Measurements from ENCODE around the gene CLSTN1.

Gene CLSTN1

DNA sequence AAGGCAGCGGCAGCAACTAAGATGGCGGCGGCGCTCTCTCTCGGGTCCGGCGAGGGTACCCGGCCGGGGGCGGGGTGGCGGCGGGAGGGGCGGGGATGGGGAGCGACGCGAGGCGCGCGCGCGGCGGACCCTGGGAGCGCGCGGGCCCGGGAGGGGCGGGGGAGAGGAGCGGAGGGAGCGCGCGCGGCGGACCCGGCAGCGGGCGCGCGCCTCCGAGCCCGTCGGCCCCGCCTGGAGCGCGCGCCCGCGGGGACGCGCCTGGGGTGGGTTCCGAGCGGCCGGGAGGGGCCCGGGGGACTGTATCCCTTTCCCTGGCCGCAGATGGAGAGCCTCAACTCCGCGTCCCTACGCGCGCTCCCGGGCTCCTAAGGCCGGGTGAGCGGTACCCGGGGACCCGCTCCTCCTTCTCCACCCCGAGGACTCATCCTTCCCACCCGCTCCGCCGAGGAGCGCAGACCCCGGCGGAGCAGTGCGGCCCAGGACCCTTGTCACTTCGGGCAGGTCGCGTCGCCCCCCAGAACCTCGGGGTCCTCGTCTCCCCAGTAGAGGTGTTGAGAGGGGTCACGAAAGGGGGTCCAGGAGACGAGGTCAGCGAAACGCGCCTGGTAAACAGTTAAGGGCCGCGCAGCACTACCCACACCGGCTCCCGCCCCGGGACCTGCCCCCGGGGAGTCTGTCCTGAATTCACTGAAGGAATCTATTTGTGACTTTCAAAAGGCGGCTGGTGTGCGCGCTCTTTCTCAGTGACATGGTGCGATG lies at the start of gene CLSTN1:
TSS of gene CLSTN1 (minus strand) at position 23 of the 759 bp plus-strand sequence. CDS start 232 bp downstream, outside the sequence.
- peak; percentile 77 for DNase-seq

DNA sequence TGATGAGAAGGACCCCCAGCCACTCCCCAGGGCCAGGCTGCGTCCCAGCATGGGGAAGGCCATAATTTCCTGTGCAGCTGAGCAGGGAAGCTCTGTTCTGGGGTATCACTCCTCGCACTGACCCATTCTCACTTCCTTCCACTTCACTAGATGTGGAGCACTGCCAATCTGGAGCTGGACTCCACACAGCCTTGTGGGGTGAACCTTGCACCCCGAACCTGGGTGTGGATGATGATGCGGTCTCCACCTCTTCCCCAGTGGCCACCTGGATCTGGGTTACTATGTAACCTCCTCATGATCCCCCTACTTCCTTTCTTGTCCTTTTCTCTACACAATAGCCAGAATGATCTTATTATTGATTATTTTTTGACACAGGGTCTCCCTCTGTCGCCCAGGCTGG lies 49.6 kb upstream of the CLSTN1 start:
- DNase-seq = no peak

DNA sequence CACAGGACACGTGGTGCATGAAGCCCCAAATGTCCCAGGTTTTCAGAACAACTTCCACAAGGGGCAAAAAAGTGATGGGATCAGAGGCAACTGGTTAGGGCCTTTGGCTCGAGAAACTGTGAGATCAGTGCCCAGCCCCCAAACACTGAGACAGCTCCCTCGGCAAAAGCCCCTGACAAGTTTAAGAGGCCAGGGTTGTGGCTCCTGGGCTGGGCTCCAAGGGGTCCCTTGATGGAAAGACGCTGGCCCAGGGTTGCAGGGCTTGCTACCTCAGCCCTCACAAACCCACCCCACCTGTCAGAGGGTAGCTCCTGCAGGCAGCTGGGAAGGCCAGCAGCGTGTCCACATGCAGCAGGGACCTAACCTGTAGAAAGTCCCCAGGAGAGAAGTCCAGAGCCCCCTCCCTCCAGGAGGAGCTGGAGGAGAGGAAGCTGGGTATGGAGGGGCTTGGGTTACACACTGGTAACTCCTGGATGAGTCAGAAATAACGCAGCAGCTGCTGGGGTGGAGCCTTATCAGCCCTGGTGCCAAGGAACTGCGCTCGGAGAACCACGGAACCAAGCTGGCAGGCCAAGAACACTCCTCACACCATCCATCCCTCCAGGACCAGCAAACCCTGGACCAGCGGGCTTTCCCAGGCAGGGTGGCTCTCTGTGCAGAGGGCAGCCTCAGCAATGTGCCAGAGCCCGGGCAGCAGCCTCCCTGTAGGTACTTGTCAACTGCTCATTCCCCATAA lies 48.8 kb upstream of the CLSTN1 start:
- DNase-seq = peak; percentile 95

DNA sequence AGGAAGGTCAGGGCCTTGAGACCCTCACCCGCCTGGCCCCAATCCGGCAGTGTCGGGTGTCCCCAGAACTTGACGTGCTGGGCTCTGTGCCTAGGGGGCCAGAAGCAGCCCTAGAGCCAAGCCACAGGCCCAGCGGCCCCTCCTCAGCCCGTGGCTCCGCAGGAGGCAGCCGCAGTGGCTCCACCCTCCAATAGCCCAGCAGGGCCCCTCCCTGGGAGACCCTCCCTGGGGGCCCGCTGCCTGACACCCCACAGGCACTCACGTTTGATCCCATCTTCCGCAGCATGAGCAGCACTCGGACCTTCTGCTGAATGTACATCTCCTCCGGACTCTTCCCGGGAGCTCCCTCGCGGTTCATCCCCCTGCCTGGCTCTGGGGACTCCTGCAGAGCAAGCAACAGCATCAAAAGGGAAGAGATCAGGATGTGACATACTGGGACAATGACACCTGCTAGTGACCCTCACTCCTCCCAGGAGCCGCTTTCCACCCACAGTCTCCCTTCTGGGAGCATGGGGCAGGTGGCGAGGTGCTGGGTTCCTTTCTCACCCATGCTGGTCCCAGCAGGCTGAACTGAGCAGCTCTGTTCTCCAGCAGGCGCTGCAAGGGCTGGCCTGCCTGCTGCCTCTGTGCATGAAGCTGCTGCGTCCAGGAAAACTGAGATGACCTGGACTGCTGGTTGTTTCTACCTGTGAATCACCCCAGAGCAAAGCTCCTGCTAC lies 48.1 kb upstream of the CLSTN1 start:
- peak; percentile 37 for DNase-seq

DNA sequence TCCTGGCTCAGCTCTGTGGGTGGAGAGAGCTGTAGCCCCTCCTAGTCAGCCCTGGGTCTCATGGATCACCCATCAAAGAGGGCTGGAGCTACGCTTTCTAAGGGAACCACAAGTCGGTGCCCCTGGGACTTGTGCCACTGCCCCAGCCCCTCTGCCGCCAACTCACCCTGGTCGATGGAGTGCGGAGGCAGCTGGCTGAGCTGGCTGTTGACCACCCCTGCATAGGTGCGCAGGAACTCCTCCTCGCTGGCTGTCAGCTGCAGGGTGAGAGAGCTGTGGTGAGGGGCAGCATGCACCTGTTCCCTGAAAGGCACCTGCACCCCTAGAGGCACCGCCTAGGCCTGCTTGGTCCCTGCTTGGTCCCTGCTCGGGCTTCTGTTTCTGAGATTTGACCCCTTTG lies 47.3 kb upstream of the CLSTN1 start:
- DNase-seq = no peak

DNA sequence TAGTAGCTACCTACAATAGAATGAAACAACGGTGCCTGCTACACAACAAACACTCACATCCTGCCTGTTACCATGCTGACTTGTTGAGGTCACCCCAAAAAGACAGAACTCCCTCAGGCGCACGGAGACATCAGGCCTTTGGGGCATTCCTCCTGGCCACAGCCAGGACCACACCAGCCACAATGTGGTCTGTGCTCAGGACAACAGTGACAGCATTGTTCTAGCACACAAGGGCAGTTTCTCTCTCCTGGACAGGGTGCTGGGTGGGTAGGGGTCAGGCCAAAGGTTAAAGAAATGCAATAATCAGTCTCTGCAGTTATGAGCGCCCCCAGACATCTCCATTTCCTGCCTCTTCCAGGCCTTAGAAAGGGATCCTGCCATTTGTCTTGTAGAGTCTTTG lies 46.8 kb upstream of the CLSTN1 start:
- no peak for DNase-seq

DNA sequence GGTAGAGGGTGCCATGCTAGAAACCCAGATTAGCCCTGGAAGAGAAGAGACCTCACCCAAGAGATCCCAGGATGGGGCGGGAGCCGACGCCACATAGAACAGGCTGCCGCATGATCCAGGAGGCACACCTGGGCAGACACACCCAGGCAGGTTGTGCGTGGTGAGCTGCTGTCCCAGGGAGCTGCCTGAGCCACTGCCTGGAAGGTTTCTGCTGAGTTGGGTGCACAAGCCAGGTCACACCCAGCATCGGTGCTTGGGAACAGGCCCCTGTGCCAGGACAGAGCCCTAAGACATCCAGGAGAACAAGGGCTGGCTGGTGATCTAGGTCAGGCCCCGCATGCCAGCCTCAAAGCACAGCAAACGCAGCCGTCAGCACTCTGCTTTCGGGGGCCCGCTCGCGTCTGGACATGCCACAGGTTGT lies 46.1 kb upstream of the CLSTN1 start:
- DNase-seq = no peak

DNA sequence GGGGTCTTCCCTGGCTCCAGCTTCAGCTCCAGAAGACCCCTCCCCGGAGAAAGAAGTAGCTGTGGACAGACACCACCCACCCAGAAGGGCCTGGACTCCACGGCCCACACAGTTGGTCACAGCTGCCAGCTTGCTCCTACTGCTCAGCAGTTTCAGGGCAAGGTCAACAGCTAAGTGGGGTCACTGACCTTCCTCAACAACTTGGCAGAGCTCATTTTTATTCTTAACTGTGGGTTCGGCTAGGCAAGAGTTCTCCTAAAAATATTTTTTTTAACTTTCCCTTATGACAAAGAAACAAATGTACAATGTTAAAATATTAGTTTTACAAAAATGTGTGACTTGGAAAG lies 44.5 kb upstream of the CLSTN1 start:
- no peak for DNase-seq

DNA sequence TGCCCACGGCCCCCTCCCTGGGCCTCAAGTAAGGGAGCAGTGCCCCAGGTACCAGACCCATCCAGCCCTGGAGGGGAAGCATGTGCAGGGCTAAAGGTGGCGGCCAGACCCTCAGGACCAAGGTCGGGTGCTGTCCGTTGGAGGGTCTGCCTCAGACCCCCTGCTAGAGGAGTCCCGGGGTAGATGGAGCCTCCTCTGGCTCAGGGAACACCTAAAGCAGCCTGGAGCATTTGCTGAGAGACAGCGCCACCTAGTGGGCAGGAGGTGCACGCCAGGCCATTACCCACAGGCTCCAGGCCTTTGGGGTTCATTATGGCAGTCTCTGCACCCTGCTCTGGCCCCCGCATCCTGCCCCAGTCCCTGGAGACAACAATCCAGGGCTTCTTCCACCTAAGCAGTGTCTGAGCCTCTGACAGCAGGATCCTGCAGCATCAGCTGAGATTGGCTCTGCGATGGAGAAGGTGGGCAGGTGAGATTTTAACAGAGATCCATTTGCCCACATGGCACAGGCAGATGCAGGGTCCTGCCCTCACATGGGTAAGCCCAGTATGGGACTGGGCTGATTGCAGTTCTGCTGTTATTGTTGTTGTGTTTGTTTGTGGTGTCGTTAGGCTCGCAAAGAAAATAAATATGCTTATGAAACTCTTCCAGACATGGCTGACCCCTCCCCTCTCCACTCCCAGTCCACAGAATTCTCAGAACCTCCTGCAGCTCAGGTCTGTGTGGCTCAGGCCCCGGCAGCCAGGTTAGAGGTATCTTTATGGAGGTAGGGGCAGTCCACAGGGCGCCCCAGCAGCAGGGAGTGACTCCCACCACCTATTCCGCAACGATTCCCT lies 43.9 kb upstream of the CLSTN1 start:
- peak; percentile 76 for DNase-seq

DNA sequence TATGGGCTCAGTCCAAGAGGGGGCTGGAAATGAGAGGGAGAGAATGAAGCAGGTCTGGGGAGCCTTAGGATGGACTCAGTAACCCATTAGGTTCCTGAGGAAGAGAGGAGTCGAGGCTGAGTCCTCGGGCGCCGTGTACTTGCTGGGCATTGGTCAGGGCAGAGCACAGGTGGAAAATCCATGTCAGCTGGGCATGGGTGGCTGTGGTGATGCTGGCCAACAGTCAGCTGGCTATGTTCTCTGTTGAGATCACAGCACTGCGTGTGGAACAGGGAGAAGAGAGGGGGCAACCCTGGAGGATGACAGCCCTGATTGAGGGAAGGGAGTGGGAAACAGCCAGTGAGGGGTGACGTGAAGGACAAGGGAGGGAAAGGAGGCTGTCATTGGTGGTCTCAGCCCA lies 43.1 kb upstream of the CLSTN1 start:
- DNase-seq = no peak

DNA sequence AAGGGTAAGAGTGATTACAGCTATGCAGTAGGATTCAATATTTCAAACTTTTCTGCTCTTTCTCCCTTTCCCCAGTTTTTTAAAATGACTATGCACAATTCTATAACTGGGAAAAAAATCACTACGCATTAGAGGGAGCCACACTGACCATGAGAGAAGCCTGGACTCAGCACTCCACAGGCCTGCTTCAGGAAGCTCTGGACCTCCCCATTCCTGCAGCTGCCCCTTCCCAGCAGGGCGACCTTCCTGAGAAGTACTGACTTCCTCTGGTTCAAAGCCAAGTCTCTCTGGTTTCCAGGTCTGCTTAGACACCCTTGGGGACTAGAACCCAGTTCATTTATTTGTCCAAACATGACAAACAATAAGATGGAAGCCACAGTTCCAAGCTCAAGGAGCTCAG lies 42.0 kb upstream of the CLSTN1 start:
- DNase-seq = no peak

DNA sequence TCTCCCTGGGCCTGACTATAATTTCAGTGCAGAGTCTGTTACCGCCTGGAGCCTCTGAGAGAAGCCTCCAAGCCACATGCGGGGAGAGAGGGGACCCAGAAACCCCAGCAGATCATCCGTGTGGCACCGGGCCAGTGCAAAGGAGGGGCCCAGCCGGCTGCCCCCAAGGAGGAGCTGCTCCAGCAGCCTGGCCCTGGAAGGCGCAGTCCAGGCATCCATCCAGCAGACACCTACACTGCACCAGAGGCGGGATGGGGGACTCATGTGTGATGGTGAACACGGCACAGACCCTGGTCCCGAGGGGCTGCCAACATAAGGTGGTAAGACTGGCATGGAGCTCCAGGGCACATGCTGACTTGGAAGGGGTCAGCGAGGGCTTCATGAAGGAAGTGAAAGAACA lies 39.6 kb upstream of the CLSTN1 start:
- DNase-seq = no peak

DNA sequence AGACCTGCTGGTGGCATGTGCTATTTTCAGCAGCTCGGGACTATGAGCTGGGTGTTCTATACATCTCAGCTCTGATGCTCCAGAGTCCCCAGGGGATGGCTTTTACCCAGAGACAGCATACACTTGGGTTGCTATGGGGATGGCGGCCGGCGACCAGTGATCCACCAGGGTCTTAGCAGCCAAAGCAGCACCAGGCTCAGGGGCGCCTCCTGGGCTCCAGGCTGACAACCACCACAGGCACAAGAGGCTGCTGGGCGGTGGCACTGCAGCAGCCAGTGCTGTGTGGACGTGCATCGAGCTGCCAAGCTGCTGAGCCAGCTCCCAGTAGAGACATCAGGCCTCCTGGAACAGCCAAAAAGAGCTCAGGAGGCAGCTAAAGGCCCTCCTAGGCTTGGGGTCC lies 37.6 kb upstream of the CLSTN1 start:
- DNase-seq = peak; percentile 84

DNA sequence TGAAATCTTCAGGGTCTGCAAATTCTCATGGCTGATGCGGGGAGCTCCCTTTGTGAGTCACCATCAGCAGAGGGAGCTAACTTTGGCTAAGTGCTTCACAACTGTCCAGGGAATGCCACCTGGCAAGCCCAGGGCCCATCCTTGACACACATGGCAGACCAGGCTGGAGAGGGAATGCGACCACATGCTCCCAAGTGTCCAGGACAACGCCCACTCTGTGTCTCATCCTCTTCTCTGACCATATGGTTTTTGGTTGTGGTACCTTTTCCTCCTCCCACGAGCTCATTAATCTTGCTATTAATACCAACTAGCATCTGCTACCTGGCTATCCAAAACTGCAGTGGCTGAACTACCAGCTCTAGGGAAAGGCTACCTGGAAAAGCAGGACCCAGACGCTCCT lies 37.1 kb upstream of the CLSTN1 start:
- peak; percentile 84 for DNase-seq

DNA sequence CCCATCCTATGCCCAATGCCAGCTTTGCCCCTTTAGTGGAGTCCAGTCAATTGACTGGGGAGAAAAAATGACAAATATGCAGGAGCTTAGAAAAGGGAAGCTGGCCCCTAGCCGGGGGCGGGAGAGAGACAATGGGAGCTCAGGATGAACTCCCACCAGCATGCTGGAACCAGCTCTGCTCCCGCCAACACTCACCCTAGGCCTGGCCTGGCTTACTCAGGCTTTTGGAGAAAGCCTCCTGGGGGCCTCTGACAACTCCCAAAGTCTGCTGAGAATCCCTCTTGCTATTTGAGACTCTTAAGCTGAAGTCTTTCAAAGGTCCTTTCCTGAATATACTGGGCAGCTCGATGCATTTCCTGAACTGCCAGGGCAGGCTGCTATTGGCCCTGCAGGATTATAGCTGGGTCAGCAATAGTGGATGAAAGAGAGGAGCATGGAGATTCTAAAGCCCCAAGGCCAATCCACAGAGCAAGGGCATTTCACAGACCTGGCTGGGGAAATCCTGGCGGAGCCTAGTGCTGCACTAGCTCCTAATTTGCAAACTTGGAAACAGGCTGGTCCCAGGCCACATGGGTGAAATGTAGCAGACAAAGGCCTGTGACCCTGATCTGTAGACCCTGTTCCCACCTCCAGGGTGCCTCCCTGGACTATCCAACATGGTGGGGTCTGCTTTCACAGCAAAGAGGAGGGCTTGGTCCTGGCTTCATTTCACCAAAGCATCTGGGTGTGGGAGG lies 35.7 kb upstream of the CLSTN1 start:
- DNase-seq = no peak

DNA sequence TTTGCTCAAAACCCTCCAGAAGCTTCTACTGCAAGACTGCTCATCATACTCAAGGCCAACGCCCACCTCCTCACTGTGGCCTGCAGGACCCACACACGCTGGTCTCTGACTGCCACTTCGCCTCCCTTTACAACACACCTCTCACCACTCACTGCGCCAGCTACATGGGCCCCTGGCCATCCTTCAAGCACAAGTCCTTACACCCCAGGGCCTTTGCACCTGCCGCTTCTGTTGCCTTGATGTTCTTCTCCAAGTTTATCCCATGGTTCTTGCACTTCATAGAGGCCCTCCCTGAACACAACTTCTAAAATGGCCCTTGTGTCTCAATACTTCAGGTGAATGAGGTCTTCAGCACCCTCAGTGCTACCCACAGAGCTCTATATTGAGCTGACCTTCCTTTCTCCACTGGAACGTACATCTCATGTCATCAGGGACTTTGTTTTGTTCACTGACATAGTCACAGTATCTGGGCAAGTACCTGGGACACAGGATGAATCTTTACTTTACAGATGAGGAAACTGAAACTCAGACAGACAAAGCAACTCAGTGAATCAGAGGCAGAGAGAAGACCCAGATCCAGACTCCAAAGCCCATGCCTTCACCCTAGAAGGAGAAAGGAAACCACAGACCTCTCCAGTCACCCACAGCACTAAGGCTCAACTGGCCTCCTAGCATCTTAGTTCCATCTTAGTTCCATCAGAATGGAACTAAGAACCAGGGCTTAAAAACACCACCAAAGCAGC lies 34.7 kb upstream of the CLSTN1 start:
- DNase-seq = no peak

DNA sequence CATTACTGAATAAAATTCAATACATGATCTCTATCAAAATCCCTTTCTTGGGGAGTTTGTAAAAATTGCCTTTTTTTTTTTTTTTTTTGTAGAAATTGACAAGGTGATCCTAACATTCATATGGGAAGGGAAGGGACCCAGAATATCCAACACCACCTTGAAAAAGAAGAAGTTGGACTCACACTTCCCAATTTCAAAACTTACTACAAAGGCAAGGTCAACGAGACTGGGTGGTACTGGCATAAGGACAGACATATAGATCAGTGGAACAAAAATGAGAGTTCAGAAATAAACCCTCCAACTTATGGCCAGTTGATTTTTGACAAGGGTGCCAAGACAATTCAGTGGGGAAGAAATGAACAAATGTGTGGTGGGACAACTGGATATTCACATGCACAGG lies 31.4 kb upstream of the CLSTN1 start:
- no peak for DNase-seq

DNA sequence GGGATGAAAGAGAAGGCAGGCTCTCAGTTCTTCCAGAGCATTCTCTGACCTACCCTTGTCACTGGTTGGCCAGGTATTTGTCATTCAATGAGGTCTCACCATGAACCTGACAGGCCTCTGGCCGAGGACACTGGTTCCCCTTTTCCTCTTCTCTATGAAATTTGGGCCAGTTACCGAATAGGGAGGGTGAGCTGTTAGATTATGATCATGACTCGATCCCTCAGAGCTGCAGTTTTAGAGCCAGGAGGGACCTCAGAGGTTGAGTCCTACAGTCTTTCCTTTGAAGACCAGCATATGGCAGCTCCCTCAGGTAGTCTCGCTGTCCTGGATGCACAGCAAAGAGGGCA lies 29.5 kb upstream of the CLSTN1 start:
- DNase-seq = no peak

DNA sequence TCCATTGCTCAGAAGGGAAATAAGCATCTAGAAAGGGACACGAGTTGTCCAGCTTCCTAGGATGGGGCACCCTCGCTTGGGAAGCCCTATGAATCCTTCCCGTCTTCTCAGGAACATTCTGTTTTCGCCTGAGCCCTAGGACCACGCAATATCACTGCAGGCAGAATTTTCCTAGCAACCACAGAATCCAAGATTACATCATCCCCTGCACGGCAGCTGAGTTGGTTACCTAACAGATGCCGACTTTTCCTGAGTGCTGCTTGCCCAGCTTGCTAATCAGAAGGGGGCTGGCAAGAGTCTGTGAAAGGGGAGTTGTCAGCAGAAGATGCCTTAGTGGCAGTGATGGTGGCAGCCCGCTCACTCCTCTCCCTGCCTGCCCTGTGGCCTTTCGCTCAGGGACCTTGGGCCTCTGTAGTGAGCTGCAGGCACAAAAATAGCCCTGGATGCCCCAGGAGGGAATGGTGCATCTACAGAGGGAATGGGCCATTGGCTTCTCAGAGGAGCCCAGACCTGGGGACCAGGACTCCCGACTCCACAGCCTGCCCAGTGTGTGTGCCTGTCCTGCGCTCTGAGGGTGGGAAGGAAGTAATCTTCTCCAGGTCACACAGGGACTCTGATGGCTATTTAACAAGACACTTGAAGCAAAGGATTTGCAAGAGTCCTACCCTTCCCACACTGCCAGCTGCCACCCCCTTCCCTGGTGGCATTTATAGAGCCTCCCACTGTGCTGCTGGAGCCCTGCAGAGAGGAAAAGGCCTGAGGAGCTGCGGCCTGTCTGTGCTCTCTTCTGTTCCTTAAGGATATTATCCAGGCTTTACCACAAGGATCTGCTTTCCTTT lies 28.9 kb upstream of the CLSTN1 start:
- DNase-seq = peak; percentile 94

DNA sequence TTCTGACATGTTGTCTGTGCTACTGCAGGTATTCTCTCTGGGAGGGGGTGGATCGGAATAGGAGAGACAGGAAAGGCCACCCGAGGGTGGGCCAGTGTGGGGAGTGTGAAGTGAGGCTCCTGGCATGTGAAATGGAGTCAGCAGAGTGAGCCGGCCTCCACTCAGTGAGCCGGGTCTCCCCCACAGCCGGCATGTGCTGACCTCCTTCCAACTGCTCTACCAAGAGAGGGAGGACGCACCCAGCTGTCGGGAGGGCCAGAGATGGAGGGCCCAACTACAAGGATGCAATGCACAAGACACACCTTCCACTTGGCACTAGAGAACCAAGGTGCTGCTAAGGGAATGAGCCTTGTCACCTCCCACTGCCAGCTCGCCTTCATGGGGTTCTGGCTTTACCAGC lies 28.2 kb upstream of the CLSTN1 start:
- peak; percentile 55 for DNase-seq
